GM10248 (cell line): ENCODE results near the gene ZBTB32.
A peak's percentile ranks its signal among the peaks of the same experiment; 100 is the strongest.

Source experiments
- CTCF ChIA-PET: fragments of 300-600 bp; sonication (Branson Sonifier 250); formaldehyde crosslinking; extraction: SDS; loops from one replicate; lab custom pipeline; 2021; ENCODE audit warnings: antibody characterized with exemption; lab: Yijun Ruan, JAX
- POLR2A ChIA-PET: fragments of 350-650 bp; sonication (Branson Sonifier 250); formaldehyde crosslinking; extraction: SDS; loops from one replicate; lab custom pipeline; 2020; ENCODE audit warnings: antibody characterized with exemption; lab: Yijun Ruan, JAX
- DNase-seq: peaks from one replicate; pipeline ENCODE4 v3.0.0; 2012; ENCODE audit errors: extremely low spot score
- CTCF ChIP-seq: IDR thresholded peaks from 2 replicates; pipeline ENCODE4 v1.5.1; 2012; ENCODE audit warnings: mild to moderate bottlenecking, low read depth; ENCODE audit errors: extremely low read depth, missing control alignments, control extremely low read depth

The ZBTB32 gene

GRCh38 chr19:35740423-35741202 lies 36.3 kb downstream of the ZBTB32 start:
- DNase-seq, result peak; percentile 98
- TF ChIP-seq CTCF, result peak; percentile 37
- ChIA-PET POLR2A (interaction anchor here (0.8 to 2.1 kb wide), 12 partner anchors 8 to 255 kb away, joined by 3 to 20 read pairs (median 6); partner anchors contain the start of genes KMT2B and LIN37), CTCF (interaction anchor here (0.9 to 2.2 kb wide), 12 partner anchors 13 to 128 kb away, joined by 3 to 10 read pairs (median 3); partner anchors contain the start of gene APLP1)

DNA sequence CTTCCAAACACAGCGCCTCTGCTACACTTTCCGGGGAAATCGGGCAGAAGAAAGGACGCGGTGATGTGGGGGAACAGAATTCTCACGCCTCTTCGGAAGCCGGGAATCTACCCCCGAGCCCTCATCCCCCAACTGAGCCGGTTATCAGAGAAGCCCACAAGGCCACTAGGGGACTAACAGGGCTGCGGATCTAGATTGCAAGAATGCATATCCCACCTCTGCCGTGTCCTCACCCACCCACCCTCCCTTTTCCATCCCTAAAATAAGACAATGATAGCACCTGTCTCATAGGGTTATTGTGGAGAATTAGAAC lies 36.8 kb downstream of the ZBTB32 start:
- CTCF ChIA-PET, result interaction anchor here (0.9 to 2.2 kb wide), 10 partner anchors 12 to 127 kb away, joined by 3 to 10 read pairs (median 3); partner anchors contain the start of gene APLP1
- no peak for DNase-seq
- POLR2A ChIA-PET, result interaction anchor here (0.8 to 2.1 kb wide), 9 partner anchors 10 to 255 kb away, joined by 3 to 20 read pairs (median 7); no protein-coding TSS in a partner anchor
- no peak for TF ChIP-seq CTCF

DNA sequence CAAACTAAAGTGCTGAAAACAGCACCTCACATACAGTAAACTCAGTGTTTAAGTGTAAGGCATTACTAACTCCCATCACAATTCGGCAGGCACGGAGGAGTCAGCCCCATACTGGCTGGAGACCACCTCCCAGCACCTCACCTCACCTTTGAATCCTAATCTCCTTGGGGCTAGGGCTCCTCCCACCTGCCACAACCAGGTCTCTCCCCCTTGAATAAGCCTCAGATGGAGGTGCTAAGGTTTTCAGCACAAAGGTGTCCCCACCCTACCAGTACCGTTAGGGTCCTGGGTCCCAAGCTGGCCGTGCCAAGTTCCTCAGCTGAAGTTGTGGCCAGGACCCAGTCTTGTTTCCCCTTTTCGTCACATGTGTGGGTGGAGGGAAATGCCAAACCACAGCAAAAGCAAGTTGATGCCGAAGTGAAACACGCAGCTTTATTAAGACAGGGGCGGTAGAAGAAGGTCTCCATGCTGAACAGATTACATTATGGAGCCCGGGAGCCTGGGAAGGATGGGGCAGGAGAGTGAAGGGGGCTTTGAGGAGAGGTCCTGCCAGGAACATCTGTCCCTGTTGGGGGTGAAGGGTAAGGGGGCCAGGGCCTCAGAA lies 37.9 kb downstream of the ZBTB32 start, which contains the start of gene IGFLR1:
Gene IGFLR1 (minus strand): TSS at position 332 of the 604 bp plus-strand sequence. CDS start 1,272 bp downstream, outside the sequence.
- ChIA-PET CTCF (interaction anchor here (1.1 to 1.5 kb wide), 3 partner anchors 15 to 189 kb away, joined by 3 to 5 read pairs (median 4); no protein-coding TSS in a partner anchor), POLR2A (interaction anchor here (0.6 to 1.2 kb wide), 2 partner anchors 24 to 184 kb away, joined by 4 read pairs; no protein-coding TSS in a partner anchor)
- TF ChIP-seq CTCF, result no peak
- peak; percentile 70 for DNase-seq

DNA sequence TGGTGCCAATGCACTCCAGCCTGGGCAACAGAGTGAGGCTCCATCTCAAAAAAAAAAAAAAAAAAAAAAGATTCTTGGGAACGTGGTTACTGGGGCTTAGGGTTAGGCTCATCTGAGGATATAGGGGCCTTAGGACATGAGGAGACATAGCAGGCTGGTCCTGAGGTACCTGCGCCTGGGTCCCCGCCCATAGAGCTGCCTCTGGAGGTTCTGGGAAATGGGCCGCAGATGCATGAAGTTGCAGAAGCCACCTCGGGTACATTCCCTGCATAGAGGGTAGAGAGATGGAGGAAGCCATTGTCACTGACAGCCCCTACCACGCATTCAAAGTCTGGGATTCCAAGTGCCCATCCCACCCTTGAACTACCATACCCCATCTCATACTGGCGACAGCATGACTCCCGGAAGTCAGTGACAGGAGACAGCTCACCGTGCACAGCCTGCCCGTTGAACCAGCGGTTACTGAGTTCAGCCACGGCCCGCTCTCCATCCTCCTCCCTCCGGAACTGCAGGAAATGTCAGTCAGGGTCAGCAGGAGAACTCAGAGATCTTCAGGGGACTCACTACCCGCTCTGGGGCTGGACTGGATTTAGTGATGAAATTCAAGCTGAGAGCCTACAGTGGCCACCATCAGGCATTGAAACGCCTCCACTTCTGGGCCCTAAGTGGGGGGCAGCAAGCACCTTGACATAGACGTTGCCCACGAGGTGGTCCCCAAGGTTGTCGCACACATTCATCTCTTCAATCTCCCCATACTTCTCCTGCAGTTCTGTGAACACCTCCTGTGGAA lies 39.5 kb downstream of the ZBTB32 start:
- TF ChIP-seq CTCF, result no peak
- ChIA-PET CTCF (interaction anchor here (1.0 to 2.1 kb wide), 7 partner anchors 12 to 188 kb away, joined by 3 to 8 read pairs (median 4); no protein-coding TSS in a partner anchor), POLR2A (interaction anchor here (0.6 to 1.0 kb wide), 4 partner anchors 21 to 48 kb away, joined by 3 to 15 read pairs (median 8); no protein-coding TSS in a partner anchor)
- no peak for DNase-seq

- peak; percentile 83 for DNase-seq
- ChIA-PET CTCF (interaction anchor here (1.0 to 2.1 kb wide), 10 partner anchors 7 to 187 kb away, joined by 3 to 8 read pairs (median 4); no protein-coding TSS in a partner anchor), POLR2A (interaction anchor here (0.6 to 1.0 kb wide), 4 partner anchors 14 to 620 kb away, joined by 3 to 15 read pairs (median 4); no protein-coding TSS in a partner anchor)
- peak; percentile 18 for TF ChIP-seq CTCF
Measured at GRCh38 chr19:35744430-35745327, 40.3 kb downstream of the ZBTB32 start.
